Measurements from ENCODE around the gene ARMC10. TPM values are rescaled to one million over a fixed set of nuclear protein-coding genes. Genes with fewer than 3 reads are reported as not detected.

Gene ARMC10
- total RNA-seq, 4 donors from 2014 or later, result 25.7 to 44.7 (median 34.0) TPM

- no peaks in the 10 kb centered on the region for H3K27me3 ChIP-seq
- TF ChIP-seq POLR2AphosphoS5 (IDR thresholded peaks at IDR 0.05) (no peak), EP300 (IDR thresholded peaks at IDR 0.05) (no peak), POLR2A (IDR thresholded peaks at IDR 0.05) (no peak)
- TF ChIP-seq, protein P1, sequence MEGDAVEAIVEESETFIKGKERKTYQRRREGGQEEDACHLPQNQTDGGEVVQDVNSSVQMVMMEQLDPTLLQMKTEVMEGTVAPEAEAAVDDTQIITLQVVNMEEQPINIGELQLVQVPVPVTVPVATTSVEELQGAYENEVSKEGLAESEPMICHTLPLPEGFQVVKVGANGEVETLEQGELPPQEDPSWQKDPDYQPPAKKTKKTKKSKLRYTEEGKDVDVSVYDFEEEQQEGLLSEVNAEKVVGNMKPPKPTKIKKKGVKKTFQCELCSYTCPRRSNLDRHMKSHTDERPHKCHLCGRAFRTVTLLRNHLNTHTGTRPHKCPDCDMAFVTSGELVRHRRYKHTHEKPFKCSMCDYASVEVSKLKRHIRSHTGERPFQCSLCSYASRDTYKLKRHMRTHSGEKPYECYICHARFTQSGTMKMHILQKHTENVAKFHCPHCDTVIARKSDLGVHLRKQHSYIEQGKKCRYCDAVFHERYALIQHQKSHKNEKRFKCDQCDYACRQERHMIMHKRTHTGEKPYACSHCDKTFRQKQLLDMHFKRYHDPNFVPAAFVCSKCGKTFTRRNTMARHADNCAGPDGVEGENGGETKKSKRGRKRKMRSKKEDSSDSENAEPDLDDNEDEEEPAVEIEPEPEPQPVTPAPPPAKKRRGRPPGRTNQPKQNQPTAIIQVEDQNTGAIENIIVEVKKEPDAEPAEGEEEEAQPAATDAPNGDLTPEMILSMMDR (IDR thresholded peaks at IDR 0.05), result no peak
- H3K4me1 ChIP-seq, result peaks cover 0 to 9% (median 0%) of the 10 kb centered on the region in 3 donors
- no peaks in the 10 kb centered on the region for H3K9me3 ChIP-seq
- no peak overlapping the region for H3K27ac ChIP-seq
- H3K4me3 ChIP-seq, result no peak overlapping the region
- peaks cover 0 to 36% of the 10 kb centered on the region in 2 donors for H3K36me3 ChIP-seq
- no peak for ATAC-seq
- 96 to 100% methylated on average over 1 of the region's 1 CpG for WGBS, 2 donors (ENCODE audit: low coverage in 1 of 2)
Measured at GRCh38 chr7:103116511-103116910, 41.6 kb downstream of the ARMC10 start.

- H3K9me3 ChIP-seq, result no peaks in the 10 kb centered on the region
- ATAC-seq, result no peak
- TF ChIP-seq EP300 (IDR thresholded peaks at IDR 0.05) (no peak), POLR2AphosphoS5 (IDR thresholded peaks at IDR 0.05) (no peak), POLR2A (IDR thresholded peaks at IDR 0.05) (no peak)
- TF ChIP-seq, protein P1 (IDR thresholded peaks at IDR 0.05), result no peak
- H3K4me3 ChIP-seq, result no peak overlapping the region
- no peaks in the 10 kb centered on the region for H3K27me3 ChIP-seq
- H3K4me1 ChIP-seq, result peaks cover 0 to 9% (median 0%) of the 10 kb centered on the region in 3 donors
- H3K27ac ChIP-seq, result no peak overlapping the region
- H3K36me3 ChIP-seq, result peaks cover 0 to 37% of the 10 kb centered on the region in 2 donors
Measured at GRCh38 chr7:103116991-103117390, 42.1 kb downstream of the ARMC10 start.

- TF ChIP-seq EP300 (IDR thresholded peaks at IDR 0.05) (no peak), POLR2A (IDR thresholded peaks at IDR 0.05) (no peak), POLR2AphosphoS5 (IDR thresholded peaks at IDR 0.05) (no peak)
- TF ChIP-seq, protein P1 (IDR thresholded peaks at IDR 0.05), result no peak
- 80 to 100% methylated on average over 2 of the region's 2 CpGs for WGBS, 2 donors (ENCODE audit: low coverage in 1 of 2)
- Histone ChIP-seq H3K27me3 (no peaks in the 10 kb centered on the region), H3K9me3 (no peaks in the 10 kb centered on the region), H3K27ac (no peak overlapping the region), H3K4me1 (peaks cover 0 to 9% (median 0%) of the 10 kb centered on the region in 3 donors), H3K36me3 (peaks cover 0 to 40% of the 10 kb centered on the region in 2 donors), H3K4me3 (no peak overlapping the region)
- no peak for ATAC-seq
Measured at GRCh38 chr7:103117465-103117864, 42.5 kb downstream of the ARMC10 start.

DNA sequence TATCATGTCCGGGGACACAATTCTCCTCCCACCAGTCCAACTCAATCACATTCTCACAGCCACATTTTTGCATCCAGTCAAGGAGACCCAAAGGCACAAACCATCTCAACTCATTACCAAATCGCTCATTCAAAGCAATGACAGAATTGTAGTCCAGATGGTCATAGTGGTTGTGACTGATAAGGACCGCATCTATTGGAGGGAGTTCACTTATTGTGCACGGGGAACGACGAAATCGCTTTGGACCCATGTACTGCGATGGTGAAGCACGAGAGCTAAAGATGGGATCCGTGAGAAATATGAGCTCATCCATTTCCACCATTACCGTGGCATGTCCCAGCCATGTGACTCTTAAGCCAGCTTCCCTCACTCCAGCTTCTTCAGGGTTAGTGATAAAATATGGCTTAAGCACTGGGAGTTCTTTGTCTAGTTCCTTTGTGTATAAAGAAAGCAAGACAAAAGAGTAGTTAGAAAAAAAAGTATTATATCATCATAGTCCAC, 44.9 kb downstream of the ARMC10 start:
- TF ChIP-seq POLR2A (IDR thresholded peaks at IDR 0.05) (no peak), EP300 (IDR thresholded peaks at IDR 0.05) (no peak), POLR2AphosphoS5 (IDR thresholded peaks at IDR 0.05) (no peak)
- TF ChIP-seq, protein P1 (IDR thresholded peaks at IDR 0.05), result no peak
- no peak overlapping the region for H3K27ac ChIP-seq
- 96 to 97% methylated on average over 8 to 9 of the region's 11 CpGs for WGBS, 2 donors (ENCODE audit: low coverage in 1 of 2)
- no peak for ATAC-seq
- no peak overlapping the region for H3K4me3 ChIP-seq
- no peaks in the 10 kb centered on the region for H3K9me3 ChIP-seq
- H3K36me3 ChIP-seq, result peaks cover 0 to 41% of the 10 kb centered on the region in 2 donors
- H3K4me1 ChIP-seq, result peaks cover 0 to 9% (median 0%) of the 10 kb centered on the region in 3 donors
- no peaks in the 10 kb centered on the region for H3K27me3 ChIP-seq

GRCh38 chr7:103120362-103120761, 45.4 kb downstream of the ARMC10 start:
- Histone ChIP-seq H3K36me3 (peaks cover 0 to 39% of the 10 kb centered on the region in 2 donors), H3K4me1 (peaks cover 0 to 9% (median 0%) of the 10 kb centered on the region in 3 donors), H3K27ac (no peak overlapping the region), H3K4me3 (no peak overlapping the region), H3K27me3 (no peaks in the 10 kb centered on the region), H3K9me3 (no peaks in the 10 kb centered on the region)
- TF ChIP-seq, protein P1 (IDR thresholded peaks at IDR 0.05), result no peak
- no peak for TF ChIP-seq POLR2AphosphoS5 (IDR thresholded peaks at IDR 0.05)
- no peak for TF ChIP-seq EP300 (IDR thresholded peaks at IDR 0.05)
- TF ChIP-seq POLR2A (IDR thresholded peaks at IDR 0.05), result no peak
- ATAC-seq, result no peak
- WGBS, 2 donors (ENCODE audit: low coverage in 1 of 2), result 40 to 67% methylated on average over 1 of the region's 1 CpG

Measured in gastroesophageal sphincter (tissue), 4 donors.